ENCODE results near the gene SMIM24.

- TF ChIP-seq CTCF (IDR thresholded peaks at IDR 0.05) (no peak), POLR2A (IDR thresholded peaks at IDR 0.05) (no peak)
Observed at GRCh38 chr19:3426433-3426832, 53.9 kb downstream of the SMIM24 start.

Measured in right lobe of liver (tissue), 4 donors.